PC-3 (cell line): ENCODE data around the gene TTC39A. TPM values are rescaled to one million over a fixed set of nuclear protein-coding genes. Genes with fewer than 3 reads are reported as not detected.

Source experiments
- ATAC-seq: fragments of 200-7000 bp; cut with Tn5 transposase; 2 replicates; pipeline ENCODE4 v1.9.1; 2020; ENCODE audit warnings: mild to moderate bottlenecking, moderate library complexity
- BruUV-seq: library from RNA; stranded (reverse); fragments of 400-500 nt; replicated peaks from 2 replicates; lab custom pipeline; 2021; lab: Mats Ljungman, UMichigan
- CTCF ChIA-PET: fragments of 300-600 bp; sonication (Branson Sonifier 250); formaldehyde crosslinking; loops from one replicate; lab custom pipeline; 2022; ENCODE audit warnings: antibody characterized with exemption; lab: Charles Lee
- POLR2A ChIA-PET: fragments of 300-600 bp; sonication (Branson Sonifier 250); formaldehyde crosslinking; loops from one replicate; lab custom pipeline; 2022; ENCODE audit warnings: antibody characterized with exemption; ENCODE audit not compliant: unreplicated experiment; lab: Charles Lee
- DNase-seq: peaks from one replicate; pipeline ENCODE4 v3.0.0-alpha.2; 2015
- H2AFZ ChIP-seq: fragments of 300-600 bp; sonication (generic); 2 replicates; pipeline ENCODE4 v1.6.0; 2016; ENCODE audit warnings: antibody characterized with exemption, low read length
- H3F3A ChIP-seq: fragments of 300-600 bp; sonication (generic); one replicate; pipeline ENCODE4 v1.6.0; 2017; ENCODE audit warnings: antibody characterized with exemption, low read length, control low read depth, mild to moderate bottlenecking; ENCODE audit not compliant: unreplicated experiment
- H3K27ac ChIP-seq: fragments of 300-600 bp; sonication (generic); 2 replicates; pipeline ENCODE4 v1.5.1; 2016; ENCODE audit warnings: mild to moderate bottlenecking, low read length
- H3K27me3 ChIP-seq: fragments of 300-600 bp; sonication (generic); 2 replicates; pipeline ENCODE4 v1.6.1; 2016; ENCODE audit warnings: low read length, mixed read lengths
- H3K36me3 ChIP-seq: fragments of 300-600 bp; sonication (generic); 2 replicates; pipeline ENCODE4 v1.6.1; 2016; ENCODE audit warnings: low read depth, mixed run types, low read length, mixed read lengths
- H3K4me1 ChIP-seq: fragments of 300-600 bp; sonication (generic); 2 replicates; pipeline ENCODE4 v1.5.1; 2016; ENCODE audit warnings: low read length; ENCODE audit not compliant: insufficient read depth
- H3K4me2 ChIP-seq: fragments of 300-600 bp; sonication (generic); 2 replicates; pipeline ENCODE4 v1.6.0; 2016; ENCODE audit warnings: low read length
- H3K4me3 ChIP-seq: fragments of 300-600 bp; sonication (generic); 2 replicates; pipeline ENCODE4 v1.5.1; 2016; ENCODE audit warnings: mild to moderate bottlenecking, low read length, mixed read lengths
- H3K79me2 ChIP-seq: fragments of 300-600 bp; sonication (generic); 2 replicates; pipeline ENCODE4 v1.6.1; 2017; ENCODE audit warnings: low read length, mixed read lengths
- H3K9ac ChIP-seq: fragments of 300-600 bp; sonication (generic); 2 replicates; pipeline ENCODE4 v1.6.0; 2016; ENCODE audit warnings: mild to moderate bottlenecking, low read length
- H3K9me2 ChIP-seq: fragments of 300-600 bp; sonication (generic); replicated peaks from 2 replicates; pipeline ENCODE4 v1.6.1; 2016; ENCODE audit warnings: mixed run types, low read length, mixed read lengths
- H3K9me3 ChIP-seq: fragments of 300-600 bp; sonication (generic); 2 replicates; pipeline ENCODE4 v1.6.1; 2016; ENCODE audit warnings: low read length, mixed read lengths
- H4K20me1 ChIP-seq: fragments of 300-600 bp; sonication (generic); 2 replicates; pipeline ENCODE4 v1.6.1; 2016; ENCODE audit warnings: low read length, mixed read lengths
- CTCF ChIP-seq: fragments of 300-600 bp; sonication (generic); conservative IDR thresholded peaks from 2 replicates; pipeline ENCODE4 v1.5.1; 2017; ENCODE audit warnings: antibody characterized with exemption, low read depth, mild to moderate bottlenecking, low read length
- EZH2 ChIP-seq: fragments of 300-600 bp; sonication (generic); IDR thresholded peaks from one replicate; pipeline ENCODE4 v1.6.1; 2017; ENCODE audit warnings: antibody characterized with exemption, mild to moderate bottlenecking, low read length; ENCODE audit not compliant: unreplicated experiment
- EZH2phosphoT487 ChIP-seq: fragments of 300-600 bp; sonication (generic); IDR thresholded peaks from 2 replicates; pipeline ENCODE4 v1.6.1; 2018; ENCODE audit warnings: mild to moderate bottlenecking, antibody characterized with exemption, low read length, borderline replicate concordance
- intact Hi-C: fragments of 100-400 bp; cut with micrococcal nuclease; formaldehyde crosslinking; loops from 2 replicates; pipeline ENCODE4 v1.9.0; 2023
- total RNA-seq: library from RNA; depleted of rRNA; stranded (reverse); fragments of >200 nt; gene quantifications from 2 replicates; pipeline ENCODE4 v1.2.3, GENCODE V29; 2014

TTC39A gene
- total RNA-seq, 1 experiment from 2014 or later = 11.1 TPM

DNA sequence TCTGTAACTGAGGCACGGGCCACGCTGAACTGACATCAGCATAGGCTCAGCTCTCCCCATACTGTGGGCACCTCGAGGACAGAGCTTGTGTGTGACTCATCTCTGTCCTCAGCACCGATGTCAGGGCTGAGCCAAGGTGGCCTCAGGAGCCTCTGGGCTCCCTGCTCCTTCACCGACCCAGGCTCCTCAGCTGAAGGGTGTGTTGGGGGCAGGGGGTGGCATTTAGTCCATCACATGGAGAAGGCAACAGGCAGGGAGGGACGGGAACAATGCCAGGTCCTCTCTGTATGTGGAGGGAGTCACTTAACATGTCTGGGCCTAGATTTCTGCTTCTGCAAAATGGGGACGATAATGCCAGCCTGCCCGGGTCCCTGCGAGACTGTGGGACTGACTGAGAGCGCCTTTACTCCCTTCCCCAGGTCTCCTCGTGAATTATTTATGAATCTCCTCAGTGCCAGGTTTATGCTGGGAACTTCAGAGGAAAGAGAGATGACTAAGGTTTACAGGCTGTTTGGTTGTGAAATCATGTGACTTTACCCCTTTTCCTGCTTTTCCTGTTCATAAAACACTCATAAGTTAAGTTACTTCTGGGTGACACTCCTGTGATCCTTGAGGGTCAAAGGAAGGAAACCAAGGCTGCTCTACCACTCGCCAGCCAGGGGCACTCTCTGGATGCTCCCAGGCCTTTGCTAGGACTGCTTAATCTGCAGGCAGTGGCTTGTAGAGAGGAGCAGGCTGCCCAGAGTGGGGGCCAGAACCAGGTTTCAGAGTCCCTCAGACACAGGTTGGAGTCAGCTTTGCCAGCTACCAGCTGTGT lies 16.2 kb downstream of the TTC39A start:
- Histone ChIP-seq H2AFZ (peak overlapping the region; percentile 63), H3F3A (no peaks in the 10 kb centered on the region), H3K27me3 (no peaks in the 10 kb centered on the region), H3K36me3 (no peaks in the 10 kb centered on the region), H4K20me1 (no peaks in the 10 kb centered on the region), H3K27ac (peak overlapping the region; percentile 96), H3K4me3 (peak overlapping the region; percentile 33; the same call in 1 of the 2 replicates), H3K4me1 (peaks cover 36% of the 10 kb centered on the region), H3K4me2 (peak overlapping the region; percentile 77), H3K9me3 (no peaks in the 10 kb centered on the region), H3K79me2 (no peaks in the 10 kb centered on the region), H3K9ac (peak overlapping the region; percentile 75), H3K9me2 (no peaks in the 10 kb centered on the region)
- intact Hi-C loops = no loop called here
- CTCF ChIA-PET = no interaction called here
- ATAC-seq (peak; percentile 80), DNase-seq (peak; percentile 91)
- no peak for TF ChIP-seq CTCF
- no peak for TF ChIP-seq EZH2
- TF ChIP-seq EZH2phosphoT487 = no peak
- TSS peak; percentile 39 for BruUV-seq
- POLR2A ChIA-PET = interaction anchor here (0.5 kb wide), 1 partner anchor 18 kb away, joined by 7 read pairs; no protein-coding TSS in a partner anchor

DNA sequence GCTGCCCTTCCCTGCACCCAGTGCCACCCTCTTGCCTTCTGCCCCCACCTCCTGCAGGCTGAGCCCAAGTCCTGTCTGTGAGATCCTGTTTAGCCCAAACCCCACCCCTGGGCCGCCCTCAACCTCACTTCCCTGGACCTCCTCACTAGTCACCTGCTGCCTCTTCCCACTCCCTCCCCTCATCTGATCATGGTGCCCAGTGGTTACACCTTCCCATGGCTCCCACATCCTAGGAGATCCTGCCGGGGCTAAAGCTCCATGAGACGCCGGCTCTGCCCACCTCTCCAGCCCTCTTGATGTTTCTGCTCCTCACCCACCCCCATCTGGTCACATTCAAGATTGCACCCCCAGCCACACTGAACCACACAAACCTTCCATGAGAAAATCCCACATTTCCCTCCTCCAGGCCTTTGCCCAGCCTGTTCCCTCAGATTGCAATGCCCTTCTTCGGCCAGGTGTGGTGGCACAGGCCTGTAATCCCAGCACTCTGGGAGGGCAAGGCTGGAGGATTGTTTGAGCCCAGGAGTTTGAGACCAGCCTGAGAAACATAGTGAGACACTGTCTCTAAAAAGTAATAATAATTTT lies 17.0 kb downstream of the TTC39A start:
- H3K27ac ChIP-seq = peak overlapping the region; percentile 96
- peak; percentile 32 for DNase-seq

More for the DNA sequence above, 17.0 kb downstream of the TTC39A start:
- peak overlapping the region; percentile 75 for H3K9ac ChIP-seq
- BruUV-seq = no TSS peak
- H3K9me3 ChIP-seq = no peaks in the 10 kb centered on the region
- peak overlapping the region; percentile 63; the same call in 1 of the 2 replicates for H2AFZ ChIP-seq
- no peaks in the 10 kb centered on the region for H3K9me2 ChIP-seq
- H3F3A ChIP-seq = no peaks in the 10 kb centered on the region
- H3K4me1 ChIP-seq = peaks cover 36% of the 10 kb centered on the region
- peak overlapping the region; percentile 77; the same call in 1 of the 2 replicates for H3K4me2 ChIP-seq
- no peaks in the 10 kb centered on the region for H3K36me3 ChIP-seq
- H3K27me3 ChIP-seq = no peaks in the 10 kb centered on the region
- ChIA-PET CTCF (no interaction called here), POLR2A (interaction anchor here (0.5 kb wide), 1 partner anchor 18 kb away, joined by 7 read pairs; no protein-coding TSS in a partner anchor)
- peak; percentile 25 for ATAC-seq
- no peaks in the 10 kb centered on the region for H3K79me2 ChIP-seq
- H3K4me3 ChIP-seq = no peak overlapping the region
- intact Hi-C loops = no loop called here
- H4K20me1 ChIP-seq = no peaks in the 10 kb centered on the region
- TF ChIP-seq EZH2 = no peak
- peak; percentile 36; the same call in 1 of the 2 replicates for TF ChIP-seq CTCF
- TF ChIP-seq EZH2phosphoT487 = no peak
